GM21619 (cell line): ENCODE measurements around the gene ZNF324.
"Not testable (repeated sequence)": the region's sequence is repeated elsewhere in the genome, so short reads cannot be mapped to it uniquely, and the experiment has no call there.

Experiments
- ATAC-seq: cut with Tn5 transposase; IDR thresholded peaks from one replicate; pipeline ENCODE4 v1.9.1; 2021; ENCODE audit not compliant: unreplicated experiment

The ZNF324 gene

GRCh38 chr19:58466760-58467589, at the start of gene ZNF324:
Gene ZNF324, plus strand, starts transcription at chr19:58467080. Its CDS starts 2,106 bp downstream, at chr19:58469186.
- peak; percentile 85 for ATAC-seq

- ATAC-seq, result no peak
Measured at GRCh38 chr19:58428617-58429016, 38.3 kb upstream of the ZNF324 start.

- ATAC-seq, result no peak
Measured at GRCh38 chr19:58429745-58430144, 37.1 kb upstream of the ZNF324 start.

GRCh38 chr19:58434217-58434616, 32.7 kb upstream of the ZNF324 start:
- ATAC-seq, result no peak

DNA sequence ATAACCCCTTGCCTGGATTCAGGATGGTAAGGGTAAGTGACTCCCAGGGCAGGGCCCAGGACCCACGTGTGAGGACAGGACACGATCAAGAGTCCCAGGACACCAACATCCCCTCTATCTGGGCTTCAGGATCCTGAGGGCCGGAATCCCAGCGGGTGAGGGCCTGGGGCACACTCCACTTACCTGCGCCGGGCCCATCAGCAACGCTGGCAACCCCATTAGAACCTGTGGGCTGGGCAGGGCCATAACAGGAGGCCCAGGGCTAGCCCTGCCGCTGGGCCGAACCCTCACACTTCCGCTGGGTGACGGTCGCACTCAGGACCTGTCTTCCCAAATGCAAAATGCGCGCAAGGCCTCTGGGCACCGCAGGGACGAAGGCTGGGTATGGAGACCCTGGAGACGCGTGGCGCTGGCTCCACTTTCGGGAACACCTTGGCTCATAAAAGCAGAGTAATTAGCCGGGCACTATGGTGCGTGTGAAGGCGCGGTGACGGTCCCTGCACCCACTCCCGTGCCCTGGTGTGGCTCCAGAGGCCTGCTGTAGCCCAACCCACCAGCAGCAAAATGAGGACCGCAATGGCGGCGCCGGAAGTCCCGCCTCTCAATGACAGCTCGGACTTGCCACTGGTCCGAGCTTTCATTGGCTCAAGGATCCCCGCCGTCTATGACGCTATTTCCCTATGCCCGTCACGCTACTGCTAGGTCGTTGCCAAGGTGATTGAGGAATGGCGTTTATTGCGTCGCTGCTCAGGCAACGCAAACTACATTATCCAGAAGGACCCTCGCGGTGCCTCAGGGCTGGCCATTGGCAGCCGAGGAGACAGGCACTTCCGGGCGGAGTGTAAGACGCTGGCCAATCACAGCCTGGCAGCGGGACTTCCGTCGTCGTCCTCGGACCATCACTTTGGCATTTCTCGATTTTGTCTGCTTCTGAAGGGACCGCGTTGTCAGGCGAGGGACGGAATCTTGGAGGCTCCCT, 27.0 kb upstream of the ZNF324 start, which contains the start of gene ZNF132:
Gene ZNF132, minus strand, starts transcription at position 578 of the 979 bp plus-strand sequence. Its CDS starts 332 bp downstream, at position 246.
- ATAC-seq, result peak; percentile 97

DNA sequence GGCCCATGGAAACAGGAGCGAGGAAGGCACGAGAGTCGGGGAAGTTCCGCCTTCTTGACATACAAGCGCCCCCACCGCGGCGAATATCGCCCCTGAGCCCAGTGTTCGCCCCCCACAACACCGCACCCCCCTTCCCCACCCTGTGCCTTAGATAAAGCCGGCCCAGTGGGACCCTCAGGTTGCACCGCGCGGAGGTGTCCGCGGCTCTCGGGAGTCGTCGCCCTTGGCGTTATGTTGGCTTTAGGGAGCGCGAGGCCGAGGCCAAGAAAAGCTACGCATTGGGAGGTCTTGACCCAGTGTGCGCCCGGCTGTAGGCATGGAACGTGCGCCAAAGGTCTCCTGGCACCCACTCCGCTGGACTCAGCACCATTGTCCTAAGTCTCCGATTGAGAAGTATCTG, 26.3 kb upstream of the ZNF324 start:
- no peak for ATAC-seq

DNA sequence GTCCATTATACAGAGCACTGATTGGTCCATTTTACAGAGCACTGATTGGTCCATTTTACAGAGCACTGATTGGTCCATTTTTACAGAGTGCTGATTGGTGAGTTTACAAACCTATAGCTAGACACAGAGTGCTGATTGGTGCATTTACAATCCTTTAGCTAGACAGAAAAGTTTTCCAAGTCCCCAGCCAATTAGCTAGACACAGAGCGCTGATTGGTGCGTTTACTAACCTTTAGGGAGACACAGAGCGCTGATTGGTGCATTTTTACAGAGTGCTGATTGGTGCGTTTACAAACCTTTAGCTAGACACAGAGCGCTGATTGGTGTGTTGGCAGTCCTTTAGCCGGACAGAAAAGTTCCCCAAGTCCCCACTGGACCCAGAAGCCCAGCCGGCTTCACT, 23.9 kb upstream of the ZNF324 start:
- not testable (repeated sequence) for ATAC-seq

- not testable (repeated sequence) for ATAC-seq
Measured at GRCh38 chr19:58448860-58449259, 18.0 kb upstream of the ZNF324 start.

DNA sequence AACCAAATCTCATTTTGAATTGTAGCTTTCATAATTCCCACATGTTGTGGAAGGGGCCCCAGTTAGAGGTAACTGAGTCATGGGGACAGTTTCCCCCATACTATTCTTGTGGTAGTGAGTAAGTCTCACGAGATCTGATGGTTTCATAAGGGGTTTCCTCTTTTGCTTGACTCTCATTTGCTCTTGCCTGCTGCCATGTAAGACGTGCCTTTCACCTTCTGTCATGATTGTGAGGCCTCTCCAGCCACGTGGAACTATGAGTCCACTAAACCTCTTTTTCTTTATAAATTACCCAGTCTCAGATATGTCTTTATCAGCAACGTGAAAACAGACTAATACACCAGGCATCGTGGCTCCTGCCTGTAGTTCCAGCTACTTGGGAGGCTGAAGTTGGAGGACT, 16.9 kb upstream of the ZNF324 start:
- not testable (repeated sequence) for ATAC-seq

- ATAC-seq, result no peak
Measured at GRCh38 chr19:58450856-58451357, 16.0 kb upstream of the ZNF324 start.

- ATAC-seq, result peak; percentile 95
Measured at GRCh38 chr19:58451358-58452101, 15.3 kb upstream of the ZNF324 start, which contains the start of gene ZNF324B. Gene ZNF324B, plus strand, starts transcription at chr19:58451622. Its CDS starts 2,080 bp downstream, at chr19:58453702.

- ATAC-seq, result no peak
Measured at GRCh38 chr19:58453743-58454142, 13.1 kb upstream of the ZNF324 start.

- ATAC-seq, result no peak
Measured at GRCh38 chr19:58455306-58455705, 11.6 kb upstream of the ZNF324 start.

- no peak for ATAC-seq
Measured at GRCh38 chr19:58456111-58456510, 10.8 kb upstream of the ZNF324 start.

DNA sequence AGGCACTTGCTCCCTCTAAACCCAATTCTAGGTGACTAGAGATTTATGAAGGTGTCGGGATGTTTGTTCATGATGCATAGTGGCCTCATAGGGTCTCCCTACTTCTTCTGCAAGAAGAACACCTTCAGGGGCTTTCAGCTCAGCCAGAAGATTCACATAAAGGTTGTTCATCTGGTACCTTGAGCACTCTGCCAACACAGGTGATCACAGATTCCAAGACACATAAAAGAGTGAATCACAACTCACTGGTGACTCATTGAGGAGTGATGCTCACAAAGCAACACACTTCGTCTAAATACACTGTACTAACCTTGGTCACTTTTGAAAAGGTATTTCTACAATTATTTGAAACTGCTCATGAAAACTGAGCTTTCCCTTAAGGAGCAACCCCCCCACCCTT, 6.8 kb upstream of the ZNF324 start:
- no peak for ATAC-seq

DNA sequence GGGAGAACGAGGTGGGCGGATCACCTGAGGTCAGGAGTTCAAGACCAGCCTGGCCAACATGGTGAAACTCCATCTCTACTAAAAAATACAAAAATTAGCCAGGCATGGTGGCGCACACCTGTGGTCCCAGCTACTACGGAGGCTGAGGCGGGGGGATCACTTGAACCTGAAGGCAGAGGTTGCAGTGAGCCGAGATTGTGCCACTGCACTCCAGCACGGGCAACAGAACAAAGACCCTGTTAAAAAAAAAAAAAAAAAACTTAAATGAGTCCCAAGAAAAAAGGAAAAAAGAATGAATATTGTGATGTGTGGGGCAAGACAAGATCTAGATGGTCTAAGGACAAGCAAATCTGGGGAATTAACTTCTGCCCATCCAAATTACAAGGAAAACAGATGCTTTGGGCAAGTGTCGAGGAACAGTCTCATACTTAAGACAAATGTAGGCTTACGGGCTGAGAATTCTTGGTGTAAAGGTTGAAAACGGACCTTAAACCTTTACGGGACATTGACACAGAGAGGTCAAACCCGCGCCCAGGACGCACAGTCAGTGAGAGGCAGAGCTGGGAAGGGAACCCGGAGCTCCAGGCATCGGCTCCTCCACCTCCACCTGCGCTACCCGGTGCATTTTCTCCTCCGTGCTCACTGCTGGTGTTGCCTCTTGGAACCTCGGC, 656 bp upstream of the ZNF324 start:
- peak; percentile 17 for ATAC-seq

- no peak for ATAC-seq
Measured at GRCh38 chr19:58468216-58468839, 1.4 kb downstream of the ZNF324 start.

DNA sequence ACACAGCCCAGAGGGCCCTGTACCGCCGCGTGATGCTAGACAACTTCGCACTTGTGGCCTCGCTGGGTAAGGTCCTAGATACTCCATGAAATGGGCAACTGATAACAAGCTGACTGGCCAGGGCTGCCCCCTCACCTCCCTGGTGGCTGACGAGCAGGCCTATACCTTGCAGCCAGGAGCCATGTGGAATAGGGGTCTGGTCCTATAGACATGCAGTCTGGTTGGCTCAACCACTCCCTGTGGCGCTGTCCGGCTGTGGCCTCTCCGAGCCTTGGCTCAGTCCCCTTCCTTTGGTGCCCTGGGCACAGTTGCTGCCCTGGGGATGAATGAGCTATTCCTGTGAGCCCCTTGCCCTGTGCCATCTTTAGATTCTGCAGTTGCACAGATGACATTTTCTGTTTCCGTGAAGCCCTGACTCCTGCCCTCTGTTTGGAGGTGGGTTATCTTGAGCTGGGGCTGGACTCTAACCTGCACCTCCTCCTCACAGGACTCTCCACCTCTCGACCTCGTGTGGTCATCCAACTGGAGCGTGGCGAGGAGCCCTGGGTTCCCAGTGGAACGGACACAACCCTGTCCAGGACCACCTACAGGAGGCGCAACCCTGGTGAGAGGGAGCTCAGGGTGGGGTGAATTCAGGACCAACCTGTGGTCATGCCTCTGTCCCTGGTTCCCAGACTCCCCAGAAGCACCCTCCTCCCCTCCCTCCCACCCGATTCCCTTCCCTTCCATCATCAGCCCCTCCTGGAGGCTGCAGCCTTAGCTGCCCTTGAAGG, 2.5 kb downstream of the ZNF324 start:
- ATAC-seq, result no peak
